NCI-H446 treated with DMSO at 0.1 percent for 48 hours (cell line): ENCODE data around the gene SLC26A6.

Experiments
- DNase-seq: peaks from one replicate; lab custom pipeline; 2025; lab: John Stamatoyannopoulos, UW

SLC26A6 gene, protein sequence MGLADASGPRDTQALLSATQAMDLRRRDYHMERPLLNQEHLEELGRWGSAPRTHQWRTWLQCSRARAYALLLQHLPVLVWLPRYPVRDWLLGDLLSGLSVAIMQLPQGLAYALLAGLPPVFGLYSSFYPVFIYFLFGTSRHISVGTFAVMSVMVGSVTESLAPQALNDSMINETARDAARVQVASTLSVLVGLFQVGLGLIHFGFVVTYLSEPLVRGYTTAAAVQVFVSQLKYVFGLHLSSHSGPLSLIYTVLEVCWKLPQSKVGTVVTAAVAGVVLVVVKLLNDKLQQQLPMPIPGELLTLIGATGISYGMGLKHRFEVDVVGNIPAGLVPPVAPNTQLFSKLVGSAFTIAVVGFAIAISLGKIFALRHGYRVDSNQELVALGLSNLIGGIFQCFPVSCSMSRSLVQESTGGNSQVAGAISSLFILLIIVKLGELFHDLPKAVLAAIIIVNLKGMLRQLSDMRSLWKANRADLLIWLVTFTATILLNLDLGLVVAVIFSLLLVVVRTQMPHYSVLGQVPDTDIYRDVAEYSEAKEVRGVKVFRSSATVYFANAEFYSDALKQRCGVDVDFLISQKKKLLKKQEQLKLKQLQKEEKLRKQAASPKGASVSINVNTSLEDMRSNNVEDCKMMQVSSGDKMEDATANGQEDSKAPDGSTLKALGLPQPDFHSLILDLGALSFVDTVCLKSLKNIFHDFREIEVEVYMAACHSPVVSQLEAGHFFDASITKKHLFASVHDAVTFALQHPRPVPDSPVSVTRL

DNA sequence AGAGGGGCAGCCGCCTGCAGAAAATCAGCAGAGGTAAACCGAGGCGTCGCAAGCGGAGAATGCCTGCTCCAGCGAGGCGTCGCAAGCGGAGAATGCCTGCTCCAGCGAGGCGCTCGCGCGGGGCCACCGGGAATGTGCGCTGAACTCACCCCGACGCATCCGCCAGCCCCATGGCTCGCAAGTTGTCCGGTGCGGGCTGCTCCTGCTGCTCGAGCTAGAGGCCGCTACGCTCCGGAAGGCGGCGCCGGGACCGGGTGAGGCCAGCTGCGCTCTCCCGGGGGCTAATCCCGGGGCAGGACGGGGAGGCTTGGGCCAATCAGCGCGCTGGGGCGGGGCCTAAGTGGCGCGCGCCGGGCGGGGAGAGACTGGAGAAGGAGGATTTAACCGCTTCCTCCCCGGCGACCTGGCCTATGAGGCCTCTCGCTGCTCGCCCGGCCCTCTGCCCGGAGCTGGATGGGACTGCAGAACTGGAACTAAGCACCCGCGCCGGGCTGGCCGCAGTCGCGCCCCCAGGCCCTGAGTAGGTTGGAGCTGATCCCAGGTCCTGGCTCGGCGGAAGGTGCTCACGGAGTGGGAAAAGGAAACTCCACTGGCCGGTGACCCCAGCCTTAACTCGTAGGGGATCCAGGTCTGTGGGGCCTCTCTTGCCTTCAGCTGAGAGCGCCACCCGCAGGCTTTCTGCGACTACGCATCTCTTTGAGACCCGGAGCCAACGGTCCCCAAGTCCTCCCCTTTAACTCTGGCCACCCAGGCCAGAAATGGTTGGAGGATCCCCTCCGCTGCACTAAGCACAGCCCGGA is at the start of gene SLC26A6:
TSS of gene SLC26A6 (minus strand) at position 240 of the 800 bp plus-strand sequence. CDS start at position 172, 68 bp downstream.
- DNase-seq, result peak; percentile 79

DNA sequence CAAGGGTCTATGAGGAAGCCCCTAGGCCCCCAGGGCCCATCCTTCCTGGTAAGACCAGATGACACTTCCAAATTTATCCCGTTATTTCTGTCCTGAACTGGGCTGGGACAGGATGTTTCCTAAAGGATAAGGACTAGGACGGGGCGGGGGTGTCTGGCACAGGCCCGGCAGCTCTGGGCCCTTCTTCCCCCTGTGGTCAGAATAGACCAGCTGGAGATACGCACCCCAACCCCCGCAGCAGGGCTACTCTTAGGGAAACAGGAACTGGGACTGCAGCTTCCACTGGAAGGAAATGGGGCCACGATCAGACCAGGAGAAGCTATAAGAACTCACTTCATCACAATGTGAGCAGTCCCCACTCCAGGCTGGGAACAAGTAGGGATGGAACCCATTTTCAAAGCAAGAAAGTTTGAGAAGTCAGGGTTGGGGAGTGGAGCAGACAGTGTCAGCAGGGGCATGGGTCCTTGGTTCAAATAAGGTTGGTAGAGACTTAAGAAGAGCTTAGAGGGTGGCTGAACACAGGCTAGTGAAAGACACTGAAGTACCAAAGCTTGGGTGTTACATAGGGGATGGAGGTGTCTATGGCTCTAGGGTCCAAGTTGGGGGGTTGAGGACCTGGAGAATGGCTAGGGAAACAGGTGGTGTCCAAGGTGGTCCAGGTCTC is 49.4 kb upstream of the SLC26A6 start:
- DNase-seq, result no peak

DNA sequence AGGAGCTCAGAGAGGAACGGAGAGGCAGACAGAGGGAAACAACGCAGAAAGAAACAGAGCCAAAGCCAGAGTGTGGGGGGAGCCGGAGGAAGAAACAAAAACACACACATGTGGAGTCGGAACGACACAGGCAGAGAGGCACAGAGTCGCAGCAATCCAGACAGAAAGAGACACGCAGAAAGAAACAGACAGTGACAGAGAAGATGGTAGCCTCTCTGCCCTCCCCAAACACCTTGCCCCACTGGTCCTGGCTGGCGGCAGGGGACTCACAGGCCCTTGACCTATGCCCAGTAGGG is 48.7 kb upstream of the SLC26A6 start:
- no peak for DNase-seq

DNA sequence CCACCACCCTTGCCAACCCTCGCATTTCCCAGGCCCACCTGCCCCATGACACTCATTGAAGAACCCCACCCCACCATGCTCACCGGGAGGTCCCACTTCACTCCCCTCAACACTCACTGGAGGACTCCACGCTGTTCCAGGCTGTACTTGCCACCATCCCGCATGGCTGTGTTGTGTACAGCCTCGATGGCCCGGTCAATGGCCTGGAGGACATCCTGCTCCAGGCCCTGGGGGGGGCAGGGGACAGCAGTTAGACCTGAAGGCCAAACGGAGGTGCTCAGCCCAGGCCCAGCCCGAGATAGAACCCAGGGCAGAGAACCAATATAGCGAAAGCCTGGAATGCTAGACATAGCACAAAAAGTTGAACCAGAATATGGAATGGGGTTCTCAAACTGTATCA is 47.5 kb upstream of the SLC26A6 start:
- DNase-seq, result no peak

DNA sequence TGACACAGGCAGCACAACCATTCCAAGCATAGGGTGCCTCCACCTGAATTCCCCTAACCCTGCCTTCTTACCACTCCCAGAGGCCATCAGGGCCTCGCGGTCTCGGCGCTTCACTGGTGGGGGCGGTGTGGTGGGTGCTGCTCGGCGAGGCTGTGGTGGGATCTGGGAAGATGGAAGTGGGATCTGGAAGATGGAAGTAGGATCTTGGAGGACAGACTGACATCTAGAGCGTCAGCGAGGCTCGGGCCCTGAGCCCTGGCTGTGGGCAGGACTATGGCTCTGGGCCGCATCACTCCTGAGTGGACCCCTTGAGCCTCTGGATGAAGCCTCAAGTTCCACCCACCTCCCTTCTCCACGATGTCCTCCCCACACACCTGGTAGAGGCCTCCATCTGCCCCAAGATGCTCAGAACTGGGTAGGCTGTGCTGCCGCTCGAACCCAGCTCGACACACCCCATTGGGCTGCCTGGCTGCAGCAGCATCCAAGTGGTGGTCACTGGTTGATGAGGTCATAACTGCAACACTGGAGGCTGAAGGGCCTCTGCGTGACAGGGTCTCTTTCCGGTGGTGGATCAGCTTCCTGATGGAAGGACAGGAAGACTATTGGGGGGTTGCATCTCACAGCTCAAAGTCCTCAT is 46.8 kb upstream of the SLC26A6 start:
- no peak for DNase-seq

DNA sequence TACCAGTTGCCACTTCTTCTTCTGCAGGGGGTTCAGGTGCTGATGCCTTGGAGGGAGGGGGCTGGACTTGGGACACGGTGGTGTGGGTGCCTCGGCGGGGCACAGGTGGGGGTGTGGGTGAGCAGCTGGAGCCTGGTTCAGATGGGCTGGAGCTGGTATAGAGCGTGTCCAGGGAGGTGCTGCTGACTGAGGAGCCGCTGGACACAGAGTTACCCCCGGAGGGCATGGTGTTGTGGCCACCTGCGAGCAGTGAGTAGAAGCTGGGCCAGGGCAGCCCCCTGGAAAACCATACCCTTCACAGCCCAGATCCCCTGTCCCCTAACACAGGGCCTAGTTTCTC is 46.2 kb upstream of the SLC26A6 start:
- no peak for DNase-seq

DNA sequence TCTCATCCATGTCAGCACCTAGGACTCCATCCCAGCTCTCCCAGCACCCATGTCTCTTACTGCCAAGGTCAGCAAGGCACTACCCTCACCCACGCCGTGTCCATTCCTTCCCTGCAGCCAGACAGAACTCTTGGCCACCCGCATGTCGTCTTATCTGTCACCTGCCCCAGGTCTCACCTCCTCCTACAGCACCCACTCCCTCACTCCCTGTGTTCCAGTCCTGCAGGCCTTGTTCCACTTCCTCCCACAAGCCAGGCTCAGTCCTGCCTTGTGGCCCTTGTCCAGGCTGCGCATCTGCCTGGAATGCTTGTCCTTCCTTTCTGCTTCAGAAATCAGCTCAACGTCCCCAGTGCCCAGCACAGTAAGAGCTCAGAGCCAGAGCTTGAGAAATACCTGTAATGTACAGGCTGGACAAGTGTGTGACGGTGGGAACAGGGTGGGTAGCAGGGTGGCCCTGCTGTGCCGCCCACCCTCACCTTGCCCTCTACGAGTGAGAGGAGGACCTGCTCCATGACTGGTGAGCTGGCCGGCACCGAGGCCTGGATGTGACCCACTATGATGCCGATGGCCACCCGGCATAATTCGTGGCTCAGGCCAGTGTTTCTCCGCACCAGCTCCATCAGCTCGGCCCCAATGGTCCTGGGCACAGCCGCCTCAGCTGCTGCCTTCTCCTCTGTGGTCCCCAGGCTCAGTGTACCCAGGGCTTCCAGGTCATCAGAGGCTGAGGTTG is 45.7 kb upstream of the SLC26A6 start:
- no peak for DNase-seq

DNA sequence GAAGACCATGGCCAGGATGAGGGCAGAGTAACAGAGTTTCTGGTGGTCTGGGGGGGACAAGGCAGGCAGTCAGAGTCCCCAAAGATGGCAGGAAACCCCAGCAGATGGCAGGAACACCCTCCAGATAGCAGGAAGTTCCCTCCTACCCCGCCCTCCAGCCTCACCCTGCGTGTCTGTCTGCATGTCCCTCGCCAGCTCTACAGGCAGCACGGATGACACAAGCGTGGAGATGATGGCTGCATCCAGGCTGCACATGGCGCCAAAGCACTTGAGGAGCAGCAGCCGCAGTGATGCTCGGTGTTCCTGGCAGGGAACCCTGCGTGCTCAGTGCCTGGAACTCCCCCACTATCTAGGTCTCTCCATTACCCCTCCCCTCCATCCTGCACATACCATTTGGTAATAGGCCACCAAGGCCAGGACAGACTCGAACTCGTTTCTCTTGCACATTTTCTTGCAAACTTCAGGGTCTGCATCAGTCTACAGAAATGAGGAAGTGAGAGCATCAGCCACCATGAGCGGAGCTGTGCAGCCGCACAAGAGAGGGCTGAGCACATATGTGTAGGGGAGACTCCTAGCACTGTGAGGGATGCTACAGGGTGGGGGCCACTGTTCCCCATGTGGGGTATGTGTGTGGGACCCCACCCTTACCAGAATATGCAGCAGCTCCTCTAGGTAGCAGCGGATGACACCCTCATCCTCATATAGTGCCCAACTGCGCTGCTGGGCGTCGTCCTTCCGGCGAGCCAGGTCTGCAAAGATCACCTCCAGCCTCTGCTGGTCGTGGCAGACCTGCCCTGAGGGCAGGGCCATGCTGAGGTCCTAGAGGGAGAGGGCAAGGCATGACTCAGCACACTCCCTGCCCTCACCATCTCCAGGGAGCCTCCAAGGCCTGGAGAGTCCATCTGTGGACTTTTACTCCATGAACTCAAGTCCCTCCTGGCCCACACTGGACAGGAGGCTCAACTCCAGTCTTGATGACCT is 44.4 kb upstream of the SLC26A6 start:
- DNase-seq, result no peak

DNA sequence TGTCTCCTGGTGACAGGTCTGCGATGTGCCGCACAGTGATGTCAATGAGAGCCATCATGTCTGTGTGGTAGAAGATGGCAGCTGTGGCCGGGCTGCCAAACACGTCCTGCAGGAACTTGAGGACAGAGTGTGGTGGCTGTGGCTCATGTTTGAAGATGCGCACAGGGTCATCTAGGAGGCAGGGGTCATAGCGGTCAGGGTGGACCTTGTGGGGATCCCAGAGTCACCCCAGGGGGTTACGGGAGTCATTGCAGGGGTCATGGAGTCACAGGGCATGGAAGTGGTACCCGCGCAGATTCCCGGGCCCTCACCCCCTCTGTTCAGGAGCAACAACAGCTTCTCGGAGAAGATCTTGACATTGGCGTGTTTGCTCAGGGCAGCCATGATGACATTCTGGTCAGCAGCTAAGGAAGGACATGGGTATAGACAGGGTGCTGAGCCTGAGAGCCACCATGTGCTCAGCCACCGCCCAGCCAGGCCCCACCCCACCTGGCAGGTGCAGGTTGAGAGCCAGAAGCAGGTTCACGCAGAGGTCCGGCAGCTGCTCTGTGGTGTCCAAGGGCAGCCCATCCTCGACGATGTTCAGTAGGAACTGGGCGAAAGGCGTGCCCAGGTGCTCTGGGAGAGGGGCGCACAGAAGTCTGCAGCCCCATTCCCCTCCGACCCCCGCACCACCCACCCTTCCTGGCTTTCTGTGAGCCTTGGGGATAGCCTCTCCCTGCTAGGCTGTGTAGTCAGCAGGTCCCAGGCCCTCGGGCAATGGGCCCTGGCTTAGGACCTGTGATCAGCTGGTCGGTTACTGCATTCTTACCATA is 43.5 kb upstream of the SLC26A6 start:
- DNase-seq, result no peak

DNA sequence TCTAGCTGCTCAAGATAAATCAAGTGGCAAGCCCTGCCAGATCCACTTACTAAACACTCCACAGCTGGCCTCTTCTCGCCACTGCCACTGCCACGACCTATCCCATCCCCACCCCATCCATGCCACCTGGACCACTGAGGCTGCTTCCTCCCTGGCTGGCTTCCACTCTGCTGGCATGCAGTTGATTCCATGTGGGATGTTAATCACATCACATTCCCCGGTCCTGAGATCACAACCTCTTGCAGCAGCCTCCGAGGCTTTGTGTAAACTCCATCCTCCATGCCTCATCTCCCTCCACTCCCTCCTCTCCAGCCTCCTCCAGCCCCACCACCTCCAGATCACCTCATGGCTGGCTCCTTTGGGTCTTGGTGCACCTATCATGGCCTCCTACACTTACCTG is 42.8 kb upstream of the SLC26A6 start:
- DNase-seq, result no peak

DNA sequence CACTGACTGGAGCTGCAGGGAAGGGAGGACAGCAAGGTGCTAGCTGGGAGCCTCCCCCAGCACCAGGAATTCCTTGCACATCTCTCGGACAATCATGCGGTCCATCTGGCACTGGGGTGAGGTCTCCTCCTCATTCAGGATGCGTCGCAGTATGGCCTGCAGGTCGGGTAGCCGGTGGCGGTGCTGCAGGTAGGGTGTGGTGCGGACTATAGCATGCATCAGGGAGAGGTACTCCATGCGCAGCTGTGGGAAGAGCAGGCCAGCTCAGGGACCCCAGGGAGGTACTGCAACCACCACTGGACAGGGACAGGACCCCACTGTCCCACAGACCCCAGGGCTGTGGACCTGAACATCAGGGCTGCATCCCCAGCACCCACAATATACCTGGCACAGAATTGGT is 39.2 kb upstream of the SLC26A6 start:
- DNase-seq, result no peak

DNA sequence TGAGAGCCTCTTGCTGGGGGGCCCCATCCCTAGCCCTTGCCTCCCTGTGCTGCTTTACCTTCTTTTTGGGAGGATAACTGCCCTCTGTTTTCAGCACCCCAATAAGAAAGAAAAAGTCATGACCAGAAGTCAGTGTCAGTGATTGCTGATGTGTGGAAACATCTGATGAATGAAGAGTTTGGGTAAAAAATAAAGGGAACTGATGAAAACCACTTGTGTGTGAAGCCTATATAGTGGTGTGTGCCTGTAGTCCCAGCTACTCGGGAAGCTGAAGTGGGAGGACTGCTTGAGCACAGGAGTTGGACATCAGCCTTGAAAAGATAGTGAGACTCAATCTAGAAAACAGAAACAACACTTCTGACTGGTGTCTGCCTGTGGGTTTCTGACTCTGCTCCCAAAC is 37.3 kb upstream of the SLC26A6 start:
- DNase-seq, result no peak

DNA sequence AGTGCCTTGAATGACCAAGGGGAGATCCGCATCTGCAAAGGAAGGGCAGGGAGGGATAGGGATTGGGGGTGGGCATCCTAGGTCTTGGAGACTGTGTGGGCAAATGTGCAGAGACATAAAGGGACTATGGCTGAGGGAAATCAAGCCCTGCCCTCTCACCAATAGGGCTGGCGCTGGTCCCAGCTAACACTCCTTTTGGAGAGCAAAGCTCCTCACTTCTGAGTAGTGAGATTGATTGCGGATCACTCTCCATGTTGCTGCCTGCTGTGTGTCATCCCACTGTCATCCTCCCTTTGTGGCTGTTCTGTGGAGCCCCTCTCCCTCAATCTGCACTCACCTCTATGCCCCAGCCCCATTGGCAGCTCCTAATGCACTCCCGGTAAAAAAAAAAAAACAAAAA is 29.7 kb upstream of the SLC26A6 start:
- DNase-seq, result no peak

DNA sequence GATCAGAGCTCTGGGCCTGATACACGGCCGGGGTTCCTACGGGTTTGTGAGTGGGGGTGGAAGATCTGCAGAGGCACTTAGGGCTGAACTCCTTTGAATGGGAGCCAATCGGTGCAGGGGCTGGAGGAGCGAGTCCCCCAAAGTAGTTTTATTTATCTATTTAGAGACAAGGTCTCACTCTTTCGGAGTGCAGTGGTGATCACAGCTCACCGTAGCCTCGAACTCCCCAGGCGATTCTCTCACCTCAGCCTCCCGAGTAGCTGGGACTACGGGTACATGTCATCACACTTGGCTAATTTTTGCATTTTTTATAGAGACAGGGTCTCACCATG is 29.0 kb upstream of the SLC26A6 start:
- no peak for DNase-seq

DNA sequence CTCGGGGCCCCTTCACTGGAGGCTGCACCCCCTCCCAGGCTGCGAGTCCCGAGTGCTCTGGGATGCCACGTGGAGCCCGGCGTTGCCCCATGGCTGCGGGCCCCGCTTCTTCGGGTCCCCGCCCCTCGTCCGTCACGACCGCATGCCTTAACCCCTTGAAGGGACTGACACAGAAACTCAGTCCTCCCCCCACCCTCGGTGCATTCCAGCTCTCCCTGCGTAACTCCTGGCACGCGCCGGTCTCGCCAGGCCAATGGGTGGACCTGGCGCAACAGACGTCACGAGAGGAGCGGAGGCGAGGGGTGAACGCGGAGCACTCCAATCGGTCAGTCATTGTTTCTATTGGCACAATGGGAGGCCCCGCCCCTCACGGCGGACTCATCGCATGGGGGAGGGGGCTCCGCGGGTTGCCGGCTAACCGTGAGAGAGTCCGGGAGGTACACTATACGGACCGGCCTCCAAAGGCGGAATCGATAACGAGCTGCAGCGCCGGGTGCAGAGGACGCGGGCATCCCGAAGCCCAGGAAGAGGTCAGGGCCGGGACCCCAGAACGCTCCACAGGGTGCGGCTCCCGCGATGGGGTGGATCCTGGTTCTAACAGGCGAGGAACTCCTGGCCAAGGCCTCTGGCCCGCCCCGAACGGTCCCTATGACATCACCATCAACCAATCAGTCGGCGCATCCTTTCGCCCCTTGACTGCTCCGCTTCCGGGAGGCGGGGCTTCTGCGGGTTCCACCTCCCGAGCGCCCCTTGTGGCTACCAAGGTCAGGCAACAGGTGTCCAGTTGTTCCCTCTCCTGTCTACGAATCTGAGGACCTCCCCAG is 28.4 kb upstream of the SLC26A6 start:
- peak; percentile 66 for DNase-seq

DNA sequence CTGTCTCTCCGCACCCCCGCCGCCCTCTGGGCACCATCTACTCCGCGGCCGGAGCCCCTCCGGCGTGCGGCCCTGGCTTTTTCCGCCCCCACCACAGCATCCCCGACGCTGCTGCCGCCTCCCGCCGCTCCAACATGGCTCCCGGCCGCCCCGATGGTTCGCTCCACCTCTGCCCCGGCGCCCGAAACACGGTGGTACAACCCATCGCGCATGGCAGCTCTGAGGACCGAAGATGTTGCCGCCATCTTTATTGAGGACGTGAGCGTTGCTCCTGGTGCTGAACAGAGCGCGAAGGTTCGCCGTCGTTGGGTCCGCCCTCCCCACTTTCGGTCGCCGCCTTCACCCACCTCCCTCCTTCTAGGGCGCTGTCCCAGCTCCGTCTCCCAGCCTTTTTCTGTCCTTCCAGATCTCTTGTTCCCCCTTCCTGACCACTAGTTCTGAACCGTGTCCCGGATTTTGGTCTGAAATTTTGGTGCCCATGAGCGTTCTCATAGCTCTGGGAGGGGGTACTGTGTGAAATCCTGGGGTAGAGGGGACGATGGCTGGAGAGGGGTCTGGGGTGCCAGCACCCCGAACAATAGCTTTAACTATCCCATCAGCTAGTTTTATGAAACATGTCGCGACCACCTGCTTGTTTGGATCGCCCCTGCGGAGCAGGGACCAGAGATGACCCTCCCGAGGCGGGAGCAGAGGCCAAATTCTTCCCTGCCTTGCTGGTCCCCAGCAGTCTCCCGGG is 27.7 kb upstream of the SLC26A6 start, which contains the start of gene CELSR3:
TSS of gene CELSR3 (minus strand) at position 134 of the 736 bp plus-strand sequence. CDS start 252 bp downstream, outside the sequence.
- DNase-seq, result peak; percentile 40

DNA sequence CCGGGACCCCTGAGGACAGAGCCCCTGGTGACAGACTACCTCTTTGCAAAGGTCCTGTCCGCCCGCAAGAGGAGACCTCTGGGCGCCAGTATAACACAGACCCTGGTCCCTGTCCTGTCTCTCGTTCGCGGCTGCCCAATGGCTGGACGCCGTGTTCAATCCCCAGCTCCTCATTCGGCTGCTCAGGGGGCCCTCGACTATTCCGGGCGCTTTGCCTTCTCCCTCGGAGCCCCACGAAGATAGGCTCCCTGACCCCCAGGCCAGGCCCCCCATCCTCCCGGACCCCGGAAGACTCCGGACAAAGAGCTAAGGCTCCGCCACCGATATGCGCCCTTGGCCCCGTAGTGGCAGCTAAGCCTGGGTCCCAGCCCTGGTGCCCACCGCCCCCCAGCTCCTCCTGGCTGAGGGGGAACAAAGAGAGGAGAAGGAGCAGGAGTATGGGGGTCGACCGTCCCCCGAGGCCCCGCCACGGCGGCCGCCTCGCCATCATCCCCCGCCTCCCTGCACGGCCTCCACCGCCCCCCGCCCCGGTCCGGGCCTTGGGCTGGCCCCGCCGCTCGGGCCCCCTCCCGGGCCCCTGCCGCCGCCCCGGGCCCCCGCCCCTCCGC is 27.0 kb upstream of the SLC26A6 start:
- no peak for DNase-seq
